Thoracic aorta (tissue), 2 donors: ENCODE results near the gene RNFT2. TPM values are rescaled to one million over a fixed set of nuclear protein-coding genes. Genes with fewer than 3 reads are reported as not detected.

Source experiments
- ATAC-seq: fragments of 150-250 bp; one replicate; pipeline ENCODE4 v1.8.0; 2017; ENCODE audit warnings: low read depth; ENCODE audit not compliant: insufficient number of reproducible peaks, low FRiP score
- DNase-seq: peaks from one replicate; pipeline ENCODE4 v3.0.0-alpha.2; 2020; ENCODE audit warnings: low spot score
- H3K27ac ChIP-seq, 2 donors: fragments of 200-600 bp; sonication (generic); 1 replicate in 1 of 2; 2 replicates in 1 of 2; pipeline ENCODE4 v1.5.1; 2016; ENCODE audit warnings: mild to moderate bottlenecking in 2 of 2, moderate library complexity in 2 of 2
- H3K27me3 ChIP-seq: fragments of 200-600 bp; sonication (generic); replicated peaks from 2 replicates; pipeline ENCODE4 v1.6.0; 2016; ENCODE audit warnings: mild to moderate bottlenecking; ENCODE audit not compliant: insufficient read depth
- H3K36me3 ChIP-seq: fragments of 200-600 bp; sonication (generic); one replicate; pipeline ENCODE4 v1.5.1; 2016
- H3K4me1 ChIP-seq, 2 donors: fragments of 200-600 bp; sonication (generic); 1 replicate in 1 of 2; 2 replicates in 1 of 2; pipeline versions ENCODE4 v1.5.1 to v1.6.0; 2016; ENCODE audit warnings: low read depth in 2 of 2, mild to moderate bottlenecking in 1 of 2; ENCODE audit not compliant: control insufficient read depth in 1 of 2
- H3K4me3 ChIP-seq: fragments of 200-600 bp; sonication (generic); 2 replicates; pipeline ENCODE4 v1.5.1; 2016; ENCODE audit warnings: mild to moderate bottlenecking
- H3K9me3 ChIP-seq: fragments of 200-600 bp; sonication (generic); 2 replicates; pipeline ENCODE4 v1.5.1; 2016
- total RNA-seq, 2 donors: library from RNA; depleted of rRNA; stranded (reverse); fragments of >200 nt; gene quantifications; one replicate each; pipeline versions ENCODE4 v1.1.0 to v1.2.3, GENCODE V29; 2016
- TF ChIP-seq, protein P1 (sequence below): fragments of 200-600 bp; sonication (generic); IDR thresholded peaks from one replicate; pipeline ENCODE4 v1.5.1; 2019; ENCODE audit warnings: antibody characterized with exemption

Gene RNFT2
- total RNA-seq, 2 donors from 2014 or later: 1.1 to 1.5 TPM

DNA sequence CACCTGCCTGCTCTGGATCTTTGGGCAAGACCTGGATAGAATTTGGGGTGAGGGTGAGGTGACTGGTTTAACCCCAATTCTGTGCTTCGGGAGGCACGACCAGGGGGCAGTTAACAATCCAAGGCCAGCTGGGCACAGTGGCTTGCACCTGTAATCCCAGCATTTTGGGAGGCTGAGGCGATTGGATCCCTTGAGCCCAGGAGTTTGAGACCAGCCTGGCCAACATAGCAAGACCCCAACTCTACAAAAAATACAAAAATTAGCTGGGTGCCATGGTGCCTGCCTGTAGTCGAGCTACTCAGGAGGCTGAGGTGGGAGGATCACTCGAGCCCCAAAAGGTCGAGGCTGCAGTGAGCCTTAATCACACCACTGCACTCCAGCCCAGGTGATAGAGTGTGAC lies 105.0 kb downstream of the RNFT2 start:
- H3K27me3 ChIP-seq: no peaks in the 10 kb centered on the region
- H3K9me3 ChIP-seq: no peaks in the 10 kb centered on the region
- no peak for DNase-seq
- ATAC-seq: no peak
- H3K4me3 ChIP-seq: no peak overlapping the region
- no peaks in the 10 kb centered on the region for H3K4me1 ChIP-seq
- no peak overlapping the region for H3K27ac ChIP-seq
- TF ChIP-seq, protein P1, sequence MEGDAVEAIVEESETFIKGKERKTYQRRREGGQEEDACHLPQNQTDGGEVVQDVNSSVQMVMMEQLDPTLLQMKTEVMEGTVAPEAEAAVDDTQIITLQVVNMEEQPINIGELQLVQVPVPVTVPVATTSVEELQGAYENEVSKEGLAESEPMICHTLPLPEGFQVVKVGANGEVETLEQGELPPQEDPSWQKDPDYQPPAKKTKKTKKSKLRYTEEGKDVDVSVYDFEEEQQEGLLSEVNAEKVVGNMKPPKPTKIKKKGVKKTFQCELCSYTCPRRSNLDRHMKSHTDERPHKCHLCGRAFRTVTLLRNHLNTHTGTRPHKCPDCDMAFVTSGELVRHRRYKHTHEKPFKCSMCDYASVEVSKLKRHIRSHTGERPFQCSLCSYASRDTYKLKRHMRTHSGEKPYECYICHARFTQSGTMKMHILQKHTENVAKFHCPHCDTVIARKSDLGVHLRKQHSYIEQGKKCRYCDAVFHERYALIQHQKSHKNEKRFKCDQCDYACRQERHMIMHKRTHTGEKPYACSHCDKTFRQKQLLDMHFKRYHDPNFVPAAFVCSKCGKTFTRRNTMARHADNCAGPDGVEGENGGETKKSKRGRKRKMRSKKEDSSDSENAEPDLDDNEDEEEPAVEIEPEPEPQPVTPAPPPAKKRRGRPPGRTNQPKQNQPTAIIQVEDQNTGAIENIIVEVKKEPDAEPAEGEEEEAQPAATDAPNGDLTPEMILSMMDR: no peak
- no peaks in the 10 kb centered on the region for H3K36me3 ChIP-seq

DNA sequence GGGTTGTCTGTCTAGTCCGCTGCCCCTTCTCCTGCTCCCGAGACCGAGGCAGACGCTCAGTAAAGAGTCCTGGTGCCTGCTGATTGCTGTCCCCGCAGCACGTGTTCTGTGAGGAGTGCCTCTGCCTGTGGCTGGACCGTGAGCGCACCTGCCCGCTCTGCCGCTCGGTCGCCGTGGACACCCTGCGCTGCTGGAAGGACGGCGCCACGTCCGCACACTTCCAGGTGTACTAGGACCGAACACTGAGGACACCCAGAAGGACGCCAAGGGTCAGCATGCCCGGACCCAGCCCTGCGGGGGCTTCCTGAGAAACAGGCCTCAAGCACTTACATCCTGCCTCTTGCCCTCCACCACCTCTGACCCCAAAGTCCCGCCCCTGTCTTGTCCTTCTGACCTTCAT lies 111.1 kb downstream of the RNFT2 start:
- no peak overlapping the region for H3K4me3 ChIP-seq
- H3K27me3 ChIP-seq: no peaks in the 10 kb centered on the region
- TF ChIP-seq, protein P1: no peak
- H3K9me3 ChIP-seq: no peaks in the 10 kb centered on the region
- H3K36me3 ChIP-seq: no peaks in the 10 kb centered on the region
- no peaks in the 10 kb centered on the region for H3K4me1 ChIP-seq
- H3K27ac ChIP-seq: no peak overlapping the region
- DNase-seq (no peak), ATAC-seq (no peak)

DNA sequence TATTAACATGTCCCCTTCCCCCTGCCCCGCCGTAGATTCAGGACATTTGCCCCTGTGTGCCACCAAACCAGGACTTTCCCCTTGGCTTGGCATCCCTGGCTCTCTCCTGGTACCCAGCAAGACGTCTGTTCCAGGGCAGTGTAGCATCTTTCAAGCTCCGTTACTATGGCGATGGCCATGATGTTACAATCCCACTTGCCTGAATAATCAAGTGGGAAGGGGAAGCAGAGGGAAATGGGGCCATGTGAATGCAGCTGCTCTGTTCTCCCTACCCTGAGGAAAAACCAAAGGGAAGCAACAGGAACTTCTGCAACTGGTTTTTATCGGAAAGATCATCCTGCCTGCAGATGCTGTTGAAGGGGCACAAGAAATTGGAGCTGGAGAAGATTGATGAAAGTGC lies 114.2 kb downstream of the RNFT2 start:
- TF ChIP-seq, protein P1: no peak
- H3K9me3 ChIP-seq: no peaks in the 10 kb centered on the region
- no peaks in the 10 kb centered on the region for H3K36me3 ChIP-seq
- H3K4me1 ChIP-seq: no peaks in the 10 kb centered on the region
- no peak overlapping the region for H3K27ac ChIP-seq
- H3K4me3 ChIP-seq: no peak overlapping the region
- H3K27me3 ChIP-seq: no peaks in the 10 kb centered on the region
- ATAC-seq (no peak), DNase-seq (no peak)

DNA sequence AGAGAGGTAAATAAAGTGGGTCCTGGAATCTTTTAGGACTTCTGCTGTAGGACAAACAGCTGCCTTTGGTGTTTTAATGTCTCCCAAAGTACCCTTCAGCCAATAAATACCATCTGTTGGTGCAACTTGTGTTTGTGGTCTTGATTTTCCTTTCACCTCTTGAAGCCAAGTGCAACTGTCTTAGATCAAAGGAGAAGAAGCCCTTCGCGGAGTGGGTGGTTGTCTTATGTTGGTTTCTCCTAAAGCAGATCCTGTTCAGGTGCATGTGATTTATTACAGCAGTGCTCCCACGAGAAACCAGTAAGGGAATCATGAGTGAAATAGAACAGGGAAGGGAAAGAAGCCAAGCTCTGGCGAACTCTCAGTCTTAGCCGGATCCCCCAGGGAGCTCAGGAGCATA lies 115.4 kb downstream of the RNFT2 start:
- Histone ChIP-seq H3K9me3 (no peaks in the 10 kb centered on the region), H3K4me3 (no peak overlapping the region), H3K4me1 (peaks cover 0 to 3% of the 10 kb centered on the region in 2 donors), H3K27me3 (no peaks in the 10 kb centered on the region), H3K27ac (no peak overlapping the region), H3K36me3 (no peaks in the 10 kb centered on the region)
- TF ChIP-seq, protein P1: no peak
- ATAC-seq (no peak), DNase-seq (no peak)

DNA sequence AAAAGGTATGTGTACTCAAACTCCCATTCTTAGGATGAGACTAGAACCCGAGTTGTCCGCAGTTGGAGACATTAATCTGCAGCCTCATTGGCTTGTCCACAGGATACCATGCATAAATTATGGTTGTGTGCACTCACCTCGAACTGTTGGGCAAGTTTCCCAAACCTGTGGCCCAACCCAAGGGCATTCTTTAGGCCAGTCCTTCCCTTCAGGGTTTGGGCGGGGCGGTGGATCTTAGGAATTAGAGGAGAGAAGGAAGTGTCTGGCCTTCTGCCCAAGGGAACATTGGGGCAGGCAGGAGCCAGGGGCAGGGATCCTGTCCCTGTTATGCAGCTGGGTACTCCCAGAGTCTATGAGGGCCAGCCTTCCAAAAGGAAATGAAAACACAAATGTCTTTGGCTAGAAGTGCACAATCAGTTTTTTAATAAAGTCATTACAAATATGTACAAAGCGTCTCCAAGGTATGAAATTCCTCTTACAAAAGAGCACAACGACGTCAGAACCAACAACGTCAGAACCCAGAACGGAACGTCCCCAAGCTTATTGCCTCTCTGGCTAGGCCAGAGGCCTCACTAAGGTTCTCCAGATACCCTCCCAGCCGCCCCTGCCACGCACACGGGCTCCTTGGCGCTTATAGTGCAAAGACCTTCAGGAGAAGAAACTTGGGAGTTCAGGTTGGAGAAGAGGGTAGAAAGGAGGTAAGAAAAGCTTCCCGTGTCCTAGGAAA lies 117.8 kb downstream of the RNFT2 start:
- no peak overlapping the region for H3K27ac ChIP-seq
- peaks cover 6 to 20% of the 10 kb centered on the region in 2 donors for H3K4me1 ChIP-seq
- ATAC-seq (no peak), DNase-seq (no peak)
- no peaks in the 10 kb centered on the region for H3K27me3 ChIP-seq
- TF ChIP-seq, protein P1: no peak
- no peak overlapping the region for H3K4me3 ChIP-seq
- no peaks in the 10 kb centered on the region for H3K36me3 ChIP-seq
- no peaks in the 10 kb centered on the region for H3K9me3 ChIP-seq
